ENCODE measurements around the gene PSMD8.
"Not testable (repeated sequence)": the region's sequence is repeated elsewhere in the genome, so short reads cannot be mapped to it uniquely, and the experiment has no call there.

The PSMD8 gene

GRCh38 chr19:38412961-38413360 lies 38.6 kb downstream of the PSMD8 start:
- DNase-seq, result no peak

GRCh38 chr19:38413416-38413815 lies 39.0 kb downstream of the PSMD8 start:
- DNase-seq, result no peak

GRCh38 chr19:38417146-38417543 lies 42.8 kb downstream of the PSMD8 start:
- DNase-seq, result no peak

- DNase-seq, result no peak
Observed at GRCh38 chr19:38417544-38418506, 43.5 kb downstream of the PSMD8 start.

- no peak for DNase-seq
Observed at GRCh38 chr19:38420935-38421334, 46.6 kb downstream of the PSMD8 start.

GRCh38 chr19:38421856-38422255 lies 47.5 kb downstream of the PSMD8 start:
- DNase-seq, result no peak

GRCh38 chr19:38422438-38422837 lies 48.1 kb downstream of the PSMD8 start:
- DNase-seq, result no peak

GRCh38 chr19:38424272-38424671 lies 49.9 kb downstream of the PSMD8 start:
- no peak for DNase-seq

GRCh38 chr19:38425222-38425809 lies 50.9 kb downstream of the PSMD8 start:
- no peak for DNase-seq

GRCh38 chr19:38425810-38426466 lies 51.6 kb downstream of the PSMD8 start, which contains the start of gene RASGRP4:
Gene RASGRP4, minus strand, starts transcription at chr19:38426219. Its CDS starts 128 bp downstream, at chr19:38426091.
- DNase-seq, result no peak

- not testable (repeated sequence) for DNase-seq
Observed at GRCh38 chr19:38427035-38427677, 52.8 kb downstream of the PSMD8 start.

GRCh38 chr19:38429055-38429810 lies 54.9 kb downstream of the PSMD8 start:
- DNase-seq, result no peak

GRCh38 chr19:38429811-38430156 lies 55.4 kb downstream of the PSMD8 start:
- no peak for DNase-seq

- no peak for DNase-seq
Observed at GRCh38 chr19:38430931-38431330, 56.6 kb downstream of the PSMD8 start.

GRCh38 chr19:38433268-38433733 lies 58.9 kb downstream of the PSMD8 start, which contains the start of gene RYR1:
Gene RYR1, plus strand, starts transcription at chr19:38433691. Its CDS starts 139 bp downstream, at chr19:38433830.
- DNase-seq, result no peak
